ENCODE data around the gene SDF2L1.

SDF2L1 gene

DNA sequence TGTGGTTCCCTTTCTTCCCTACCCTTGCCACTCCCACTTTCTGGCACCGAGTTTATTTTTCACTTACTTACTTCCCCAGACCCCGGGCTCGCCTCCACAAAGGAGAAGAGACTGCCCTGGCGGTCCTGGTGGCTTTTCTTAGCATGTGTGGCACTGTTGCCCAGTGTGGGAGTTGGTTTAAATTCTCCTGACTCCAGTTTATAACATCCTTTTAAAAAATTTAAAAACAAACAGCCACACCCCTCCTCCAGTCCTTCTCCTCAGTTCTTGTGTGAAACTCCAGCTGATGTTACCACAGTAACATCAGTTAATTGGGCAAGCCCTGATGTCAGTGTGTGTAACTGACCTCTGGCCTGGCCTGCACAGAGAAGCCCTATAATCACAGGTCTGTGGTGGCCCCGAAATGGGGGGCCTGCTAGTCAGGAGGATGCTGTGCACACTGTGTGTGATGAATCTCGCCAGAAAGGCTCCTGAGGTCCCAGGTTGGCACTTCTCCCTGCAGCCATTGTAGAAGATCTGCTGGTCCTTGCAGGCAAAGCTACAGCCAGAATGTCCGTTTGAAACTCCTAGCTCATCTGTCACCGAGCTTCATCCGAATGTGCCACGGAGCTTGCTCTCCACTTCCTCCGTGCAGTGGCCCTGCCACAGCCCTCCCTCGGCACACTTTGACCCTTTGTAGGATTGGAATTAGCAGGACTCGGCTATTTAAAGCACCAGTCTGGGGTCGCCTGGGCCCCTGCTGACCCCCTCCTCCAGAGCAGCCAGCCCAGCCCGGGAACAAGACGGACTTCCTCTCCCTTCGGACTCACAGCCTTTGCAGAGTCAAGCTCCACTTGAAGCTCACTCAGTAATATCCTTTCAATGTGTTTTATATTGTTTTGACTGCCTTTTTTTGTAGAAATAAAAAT lies 19.8 kb upstream of the SDF2L1 start:
- no peak for DNase-seq (ENCODE audit: low read depth in 3 of 3)

DNA sequence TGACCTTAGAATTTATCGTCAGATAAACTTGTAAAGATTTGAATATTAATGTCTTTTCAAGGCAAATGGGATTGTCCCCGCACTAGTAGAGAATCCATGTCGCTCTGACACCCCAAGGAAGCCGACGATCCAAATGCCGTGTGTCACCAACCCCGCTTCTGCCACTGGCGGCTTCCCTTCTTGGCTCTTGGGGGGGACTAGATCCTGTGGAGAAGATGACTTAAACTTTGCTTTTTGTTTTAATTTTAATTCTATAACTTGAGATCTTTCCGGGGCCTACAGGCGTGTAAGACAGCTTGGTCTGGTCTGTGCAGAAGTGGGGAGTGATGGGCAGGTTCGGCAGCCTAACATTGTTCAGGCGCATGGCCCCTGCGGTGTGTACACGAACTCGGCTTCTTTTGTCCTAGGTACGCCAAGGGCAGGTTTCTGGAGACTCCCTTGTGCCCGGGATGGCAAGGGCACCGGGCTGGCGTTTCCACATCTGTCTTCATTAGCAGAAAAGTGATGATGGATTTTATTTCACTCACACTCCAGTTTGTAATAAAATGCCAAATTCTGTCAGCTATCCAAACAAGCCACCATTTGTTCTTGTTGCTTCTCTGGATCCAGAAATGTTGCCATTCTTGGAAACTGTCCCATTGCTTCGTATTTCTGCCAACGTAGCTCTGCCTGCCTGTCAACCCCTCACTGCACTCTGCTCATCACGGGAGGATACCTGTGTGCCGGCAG lies 19.0 kb upstream of the SDF2L1 start:
- no peak for DNase-seq (ENCODE audit: low read depth in 3 of 3)

DNA sequence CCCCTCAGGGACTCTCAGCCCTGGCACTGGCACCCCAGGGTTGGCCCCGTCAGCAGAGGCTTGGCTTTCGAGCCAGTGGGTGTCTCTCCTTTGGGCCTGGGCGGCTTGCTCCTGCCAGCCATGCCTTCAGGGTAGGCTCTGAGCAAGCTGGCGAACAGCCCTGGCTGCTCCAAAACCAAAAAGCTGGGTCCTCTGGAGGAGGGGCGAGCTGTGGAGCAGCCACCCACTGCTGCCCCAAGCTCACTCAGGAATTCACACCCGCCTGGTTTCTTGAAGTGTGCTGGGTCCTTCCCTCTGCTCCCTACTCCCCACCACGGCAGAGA lies 18.5 kb upstream of the SDF2L1 start:
- no peak for DNase-seq (ENCODE audit: low read depth in 3 of 3)

DNA sequence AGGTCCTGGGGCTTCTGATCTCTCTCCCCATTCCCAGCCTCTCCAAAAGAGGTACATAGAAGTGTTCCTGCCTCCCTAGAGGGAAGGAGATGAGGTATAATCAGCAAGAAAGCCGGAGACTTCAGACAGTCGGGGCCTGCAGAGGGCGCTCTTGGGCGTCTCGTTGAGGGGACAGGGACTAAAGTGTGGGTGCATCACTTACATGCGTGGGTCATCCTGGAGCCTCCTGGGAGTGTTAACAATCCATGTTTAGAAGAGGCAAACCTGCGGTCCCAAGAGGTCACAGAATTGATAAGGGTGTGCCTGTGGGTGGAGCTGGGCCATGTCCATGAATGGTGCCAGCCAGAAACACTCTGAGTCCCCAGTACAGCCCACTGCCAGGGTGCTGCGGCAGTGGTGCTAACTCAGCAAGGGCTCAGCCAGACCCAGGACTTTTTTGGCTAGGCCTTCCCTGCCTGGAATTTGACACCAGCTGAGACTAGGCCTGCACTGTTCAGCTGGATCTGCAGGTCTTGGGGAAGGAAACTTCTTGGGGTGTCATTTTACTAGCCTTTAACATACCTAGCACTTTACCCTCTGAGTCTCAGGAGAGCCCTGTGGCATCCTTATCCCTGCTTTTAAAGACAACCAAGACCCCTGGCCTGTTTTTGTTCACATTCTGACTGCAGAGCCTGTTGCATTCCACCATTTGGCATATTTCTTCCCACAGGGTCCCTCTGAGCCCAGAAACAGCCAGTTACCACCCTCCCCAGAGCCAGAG lies 17.8 kb upstream of the SDF2L1 start:
- DNase-seq (ENCODE audit: low read depth in 3 of 3), result peak in 1 of 3 experiments; percentile 49

DNA sequence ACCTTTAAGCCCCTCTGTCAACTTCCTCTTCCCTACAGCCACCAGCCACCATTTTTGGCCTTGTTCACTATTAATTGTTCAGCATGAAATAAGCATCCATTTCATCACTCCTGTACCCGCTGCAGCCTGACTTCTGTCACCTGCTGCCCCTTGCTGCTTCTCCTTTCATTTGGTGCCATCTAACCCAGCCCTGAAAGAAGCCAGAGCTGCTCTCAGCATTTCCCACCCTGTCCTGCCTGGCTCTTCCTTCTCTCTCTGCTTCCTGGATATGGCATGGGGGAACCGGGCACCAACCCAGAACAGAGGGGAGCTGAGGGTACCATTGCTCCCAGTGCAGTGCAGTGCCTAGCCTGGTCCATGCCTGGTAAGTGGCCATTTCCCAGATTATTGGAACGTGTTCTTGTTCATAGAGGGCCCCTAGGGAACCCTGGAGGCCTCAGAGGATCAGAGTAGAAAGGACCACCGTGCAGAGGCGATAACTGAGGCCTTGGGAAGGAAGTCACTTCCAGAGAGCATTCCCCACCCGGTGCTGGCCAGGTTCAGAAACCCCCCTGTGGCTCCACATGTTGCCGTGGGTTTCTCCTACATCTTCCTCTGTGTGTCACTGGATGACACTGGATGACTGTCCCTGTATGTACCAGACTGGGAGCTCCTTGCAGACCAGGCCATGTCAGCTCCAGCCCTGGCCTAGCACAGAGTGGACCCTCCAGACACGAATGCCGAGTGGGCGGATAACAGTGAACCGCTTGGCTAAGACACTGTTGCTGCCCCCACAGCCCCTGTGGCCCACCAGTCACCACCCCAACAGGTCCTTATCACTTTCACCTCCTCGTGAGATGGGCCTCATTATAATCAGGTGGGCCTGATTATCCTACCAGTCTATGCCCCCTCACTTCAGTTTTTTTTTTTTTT lies 17.0 kb upstream of the SDF2L1 start:
- no peak for DNase-seq (ENCODE audit: low read depth in 3 of 3)

DNA sequence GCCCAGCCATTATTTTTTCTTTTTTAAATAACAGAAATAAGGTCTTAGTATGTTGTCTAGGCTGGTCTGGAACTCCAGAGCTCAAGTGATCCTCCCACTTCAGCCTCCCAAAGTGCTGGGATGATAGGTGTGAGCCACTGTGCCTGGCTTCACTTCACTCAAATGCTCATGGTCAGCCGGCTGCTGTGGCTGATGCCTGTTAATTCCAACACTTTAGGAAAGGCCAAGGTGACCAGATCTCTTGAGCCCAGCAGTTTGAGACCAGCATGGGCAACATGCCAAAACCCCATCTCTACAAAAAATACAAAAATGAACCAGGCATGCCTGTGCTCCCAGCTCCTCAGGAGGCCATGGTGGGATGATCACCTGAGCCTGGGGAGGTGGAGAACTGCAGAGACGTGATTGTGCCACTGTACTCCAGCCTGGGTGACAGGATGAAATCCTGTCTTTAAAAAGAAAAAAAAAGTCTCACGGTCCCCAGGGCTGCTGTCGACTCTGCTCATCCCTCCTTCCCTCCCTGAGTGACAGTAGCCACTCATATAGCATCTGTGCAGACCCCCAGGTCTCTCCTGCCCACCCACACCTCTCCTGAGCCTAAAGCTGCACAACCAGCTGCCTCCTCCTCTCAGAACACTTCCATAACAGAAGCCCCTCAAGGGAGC lies 15.9 kb upstream of the SDF2L1 start:
- DNase-seq (ENCODE audit: low read depth in 3 of 3), result no peak

DNA sequence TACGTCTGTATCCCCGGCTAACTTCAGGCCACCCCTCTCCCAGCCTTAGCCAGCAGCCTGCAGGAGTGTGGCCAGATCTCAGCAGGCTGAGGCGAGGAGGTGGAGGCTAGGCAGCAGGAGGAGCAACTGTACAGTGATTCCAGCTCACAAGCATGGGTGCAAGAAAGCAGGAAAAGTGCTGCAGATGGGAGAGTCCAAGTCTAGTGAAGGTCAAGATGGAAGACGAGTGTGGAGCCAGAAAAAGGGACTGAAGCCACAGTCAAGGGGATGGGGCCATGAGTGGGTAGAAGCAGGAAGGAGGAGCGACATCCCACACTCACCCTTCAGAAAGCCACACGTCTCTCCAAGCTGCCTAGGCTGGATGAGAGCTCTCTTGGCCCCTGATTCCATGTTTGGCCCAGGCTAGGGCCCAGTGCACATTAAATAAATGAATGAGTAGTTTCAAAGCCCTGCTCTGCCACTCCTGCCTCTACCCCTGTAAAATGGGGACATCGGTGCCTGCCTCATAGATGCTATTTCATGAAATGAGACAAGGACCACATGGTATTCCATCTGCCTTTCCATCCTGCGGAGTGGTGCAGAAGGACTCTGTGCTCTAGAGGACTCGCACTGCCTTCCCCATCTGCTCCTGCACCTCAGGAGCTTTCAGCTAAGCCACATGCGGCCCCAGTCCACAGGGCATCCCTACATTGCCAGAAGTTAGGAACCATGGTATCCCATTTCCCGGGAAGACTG lies 15.2 kb upstream of the SDF2L1 start:
- no peak for DNase-seq (ENCODE audit: low read depth in 3 of 3)

DNA sequence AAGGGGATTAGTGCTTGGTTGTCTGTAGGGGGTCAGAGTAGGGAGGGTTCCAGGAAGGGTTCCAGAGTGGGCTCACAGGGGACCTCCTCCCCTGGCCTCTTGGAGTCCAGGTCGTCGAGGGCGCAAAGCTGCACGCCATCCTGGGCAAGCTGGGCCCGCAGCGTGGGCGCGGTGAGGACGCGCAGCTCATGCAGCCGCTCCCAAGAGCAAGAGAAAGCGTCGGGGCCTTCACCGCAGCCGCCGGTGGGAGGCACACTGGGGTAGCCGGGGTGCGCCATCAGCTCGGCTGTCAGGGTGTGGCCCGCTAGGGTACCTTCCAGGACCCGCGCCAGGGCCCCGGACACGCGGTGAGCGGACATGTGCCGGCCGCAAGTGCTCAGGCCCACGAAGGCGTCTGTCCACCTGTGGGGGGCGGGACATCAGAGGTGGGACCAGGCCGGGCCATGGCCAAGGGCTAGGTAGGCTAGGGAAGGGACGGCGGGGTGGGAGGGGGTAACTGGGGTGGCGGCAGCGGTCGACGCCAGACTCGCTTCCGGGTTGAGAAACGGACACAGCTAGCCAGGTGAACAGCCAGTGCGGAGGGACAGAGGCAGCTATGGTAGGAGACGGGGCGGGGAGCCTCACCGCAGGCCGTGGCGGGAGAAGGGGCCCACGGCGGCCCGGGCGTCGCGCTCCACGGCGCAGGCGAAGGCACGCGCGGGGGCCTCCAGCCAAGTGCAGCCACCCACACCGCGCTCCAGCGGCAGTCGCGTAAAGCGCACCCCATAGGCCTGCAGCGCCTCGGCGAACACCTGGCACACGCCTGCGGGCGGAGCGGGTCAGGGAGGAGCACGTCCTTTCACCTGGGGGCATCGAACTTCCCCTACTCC lies 13.5 kb upstream of the SDF2L1 start:
- no peak for DNase-seq (ENCODE audit: low read depth in 3 of 3)

DNA sequence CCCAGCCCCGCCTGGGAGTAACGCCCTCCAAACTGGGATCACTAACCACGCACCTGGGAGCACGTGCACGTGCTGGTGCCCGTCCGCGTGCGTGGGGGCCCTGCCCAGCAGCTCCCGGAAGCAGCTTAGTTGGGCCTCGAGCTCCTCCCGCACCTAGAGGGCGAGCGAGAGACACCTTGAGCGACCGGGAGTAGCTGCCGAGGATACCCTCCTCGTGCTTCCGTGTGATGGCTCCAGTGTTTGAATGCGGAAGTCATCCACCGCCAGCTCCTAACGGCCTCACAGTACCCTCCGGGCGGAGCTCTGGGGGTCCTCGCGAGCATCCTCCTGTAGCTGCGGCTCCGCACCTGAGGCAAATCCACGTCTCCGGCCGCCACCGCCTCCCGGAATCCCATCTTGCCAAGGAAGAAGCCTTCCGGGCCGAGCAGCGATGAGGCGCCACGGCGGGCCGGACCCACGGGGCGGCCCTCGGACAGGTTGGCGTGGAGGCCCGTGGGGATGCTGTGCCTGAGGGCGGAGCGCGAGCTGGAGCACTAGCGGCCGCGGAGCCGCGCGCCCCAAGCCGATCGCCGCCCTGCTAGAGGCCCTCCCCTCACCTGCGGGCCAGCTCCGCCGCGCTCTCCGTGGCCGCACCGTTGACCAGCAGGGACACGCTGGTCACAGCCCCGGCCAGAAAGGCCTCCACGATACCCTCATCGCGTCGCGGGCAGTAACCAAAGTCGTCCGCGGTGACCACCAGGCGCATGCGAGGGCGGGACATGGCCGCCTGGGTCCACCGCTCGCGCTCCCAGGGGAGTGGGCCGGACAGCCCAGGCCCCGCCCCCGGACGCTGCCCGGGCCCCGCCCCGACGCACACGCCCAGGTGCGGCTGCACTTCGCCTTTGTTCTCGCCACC lies 12.6 kb upstream of the SDF2L1 start, which contains the start of gene YDJC:
TSS of gene YDJC (minus strand) at position 768 of the 895 bp plus-strand sequence. CDS start at position 760, 8 bp downstream.
- DNase-seq (ENCODE audit: low read depth in 3 of 3), result peak; percentile 93 to 95 (median 95)

DNA sequence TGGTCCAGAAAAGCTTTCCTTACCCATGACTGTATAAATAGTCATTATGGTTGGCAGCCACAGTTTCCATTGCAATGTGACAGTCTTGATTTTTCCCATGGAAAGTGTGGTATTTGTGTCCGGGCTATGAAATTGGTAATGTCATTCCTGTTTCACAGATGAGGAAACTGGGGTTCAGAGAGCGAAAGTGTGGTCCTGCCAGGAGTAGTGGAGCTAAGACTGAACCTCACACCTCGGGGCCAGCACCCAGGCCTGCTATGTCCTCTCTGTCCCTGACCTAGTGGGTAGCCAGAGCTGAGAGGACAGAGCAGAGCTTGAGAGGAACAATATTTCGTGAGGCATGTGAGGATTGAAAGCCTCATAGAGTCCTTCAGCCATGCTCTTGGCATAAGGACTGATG lies 11.1 kb upstream of the SDF2L1 start:
- no peak for DNase-seq (ENCODE audit: low read depth in 3 of 3)

DNA sequence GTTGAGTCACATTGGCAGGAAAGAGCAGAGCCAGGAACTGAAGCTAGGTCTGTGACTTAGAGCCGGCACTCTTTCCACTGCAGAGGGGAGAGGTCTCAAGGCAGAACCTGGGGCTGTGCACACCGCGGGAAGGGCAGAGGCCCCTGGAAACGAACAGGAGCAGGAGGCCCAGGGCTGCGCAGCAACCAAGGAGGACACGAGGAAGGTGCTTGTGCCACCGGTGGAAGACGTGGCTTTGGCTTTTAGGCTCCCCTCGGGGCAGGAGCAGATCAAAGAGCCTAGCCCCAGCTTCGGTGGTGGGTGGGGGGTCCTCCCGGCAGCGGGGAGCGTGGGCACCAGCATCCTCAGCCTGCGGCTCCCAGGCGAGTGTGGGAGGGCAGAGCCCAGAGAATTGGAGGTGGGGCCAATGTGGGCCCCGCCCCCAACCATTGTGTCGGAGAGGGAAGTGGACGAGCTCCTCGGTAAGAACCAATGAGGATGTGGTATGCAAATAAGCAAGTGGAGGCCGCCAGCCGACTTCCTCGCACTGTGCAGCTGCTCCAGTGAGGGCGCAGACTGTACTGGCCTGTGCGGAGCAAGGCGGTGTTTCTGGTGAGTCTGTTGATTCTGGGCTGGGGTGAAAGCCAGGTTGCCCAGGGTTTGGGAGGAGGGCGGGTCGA lies 9.7 kb upstream of the SDF2L1 start, which contains the start of gene CCDC116:
TSS of gene CCDC116 (plus strand) at position 524 of the 659 bp plus-strand sequence. CDS start 422 bp downstream, outside the sequence.
- DNase-seq (ENCODE audit: low read depth in 3 of 3), result peak in 1 of 3 experiments; percentile 61

DNA sequence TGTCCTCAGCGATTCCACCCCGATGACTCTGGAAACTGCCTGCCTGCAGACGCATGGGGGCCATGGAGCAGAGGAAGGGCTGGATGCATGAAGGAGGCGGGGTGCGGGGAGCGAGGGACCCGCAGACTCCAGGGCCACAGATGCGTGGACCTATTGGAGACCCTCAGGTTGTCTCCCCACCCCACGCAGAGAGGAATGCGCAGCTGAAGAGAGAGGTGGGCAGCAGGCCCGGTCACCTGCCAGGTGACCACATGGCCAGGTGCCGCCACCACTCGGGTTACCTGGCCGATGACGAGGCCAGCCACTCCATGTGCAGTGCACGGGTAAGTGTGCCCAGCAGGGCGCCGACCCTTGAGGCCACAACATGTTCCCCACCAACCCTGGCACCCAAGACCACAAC lies 9.2 kb upstream of the SDF2L1 start:
- DNase-seq (ENCODE audit: low read depth in 3 of 3), result no peak

DNA sequence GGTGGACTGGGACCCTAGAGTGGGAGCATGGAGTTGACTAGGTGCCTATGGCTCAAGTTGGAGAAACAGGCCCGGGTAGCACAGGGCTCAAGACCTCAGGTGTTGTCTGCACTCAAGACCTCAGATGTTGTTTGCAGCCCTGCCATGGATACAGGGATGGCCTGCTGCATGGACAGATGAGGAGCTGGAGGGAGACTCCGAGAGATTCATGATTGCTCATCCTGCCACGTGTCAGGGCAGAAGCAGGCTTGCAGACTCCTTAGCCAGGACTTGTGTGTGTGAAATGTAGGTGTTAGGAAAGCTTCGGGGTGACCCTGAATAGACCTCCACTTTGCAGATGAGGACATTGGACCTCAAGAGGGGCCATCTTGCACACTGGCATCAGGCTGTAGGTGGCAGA lies 8.6 kb upstream of the SDF2L1 start:
- DNase-seq (ENCODE audit: low read depth in 3 of 3), result no peak

DNA sequence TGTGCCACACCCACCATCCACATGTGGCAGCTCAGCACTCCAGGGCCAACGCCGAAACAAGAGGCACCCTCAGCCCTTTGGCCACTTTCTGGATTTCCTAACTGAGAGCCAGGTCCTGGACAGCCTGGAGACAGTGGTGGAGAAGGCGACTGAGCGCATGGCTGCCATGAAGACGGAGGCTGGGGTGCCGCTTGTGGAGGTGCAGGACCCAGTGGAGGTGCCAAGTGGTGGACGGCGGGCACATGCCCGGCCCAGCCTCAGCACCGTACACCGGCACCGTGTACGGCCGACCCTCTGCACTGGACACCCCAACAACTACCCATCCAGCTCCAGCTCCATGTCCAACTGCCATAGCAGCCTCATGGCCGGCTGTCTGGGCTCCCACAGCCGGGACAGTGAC lies 8.0 kb upstream of the SDF2L1 start:
- DNase-seq (ENCODE audit: low read depth in 3 of 3), result no peak

DNA sequence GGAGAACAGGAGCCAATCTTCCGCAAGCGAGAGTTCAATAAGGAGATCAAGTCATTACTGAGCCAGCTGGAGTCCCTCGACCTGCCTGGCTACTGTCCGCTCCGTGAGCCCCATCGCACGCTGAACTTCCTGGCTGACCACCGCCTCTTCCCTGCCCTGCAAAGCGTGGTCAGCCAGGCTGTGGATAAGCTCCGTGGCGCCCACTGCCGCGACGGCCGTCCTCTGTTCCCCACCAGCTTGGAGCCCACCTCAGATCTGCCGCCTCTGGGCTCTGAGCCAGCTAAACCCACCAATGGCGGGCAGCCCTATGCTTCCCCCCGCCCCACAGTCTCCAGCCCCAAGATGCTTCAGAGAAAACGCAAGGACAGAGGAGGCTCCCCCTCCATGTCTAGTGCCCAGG lies 7.3 kb upstream of the SDF2L1 start:
- no peak for DNase-seq (ENCODE audit: low read depth in 3 of 3)

DNA sequence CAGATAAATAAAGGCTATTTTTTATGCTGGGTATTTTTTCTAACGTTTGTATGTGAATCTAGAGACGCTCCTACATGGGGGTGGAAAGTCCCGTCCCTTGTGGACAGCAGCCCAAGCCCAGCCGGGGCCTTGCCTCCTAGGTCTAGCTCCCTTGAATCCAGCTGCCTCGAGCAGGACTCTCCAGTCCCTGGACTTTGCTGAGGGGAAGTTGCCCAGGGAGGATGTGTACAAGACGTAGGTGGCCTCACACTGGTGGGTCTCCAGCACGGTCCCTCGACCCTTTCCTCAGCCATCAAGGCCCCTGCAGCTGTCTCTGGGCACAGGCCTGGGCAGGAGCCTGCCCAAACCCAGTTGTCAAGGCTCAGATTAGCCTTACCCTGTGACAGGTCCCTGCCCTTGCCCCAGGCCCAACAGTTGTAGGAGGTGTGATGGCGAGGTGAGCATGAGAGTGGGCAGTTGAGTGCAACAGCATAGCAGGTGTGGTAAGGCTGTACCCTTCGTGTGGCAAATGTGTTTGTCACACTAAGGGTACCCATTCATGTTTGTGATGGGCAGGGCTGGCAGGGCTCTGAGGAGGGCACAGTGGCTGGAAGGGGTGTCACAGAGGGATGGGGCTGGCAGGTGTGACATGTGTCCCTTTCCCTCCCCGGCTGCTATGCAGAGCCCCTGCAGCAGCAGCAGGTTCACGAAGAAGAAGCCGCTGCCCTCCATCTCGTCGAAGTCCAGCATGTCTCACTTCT lies 6.2 kb upstream of the SDF2L1 start:
- no peak for DNase-seq (ENCODE audit: low read depth in 3 of 3)

Measured in stimulated activated CD4-positive, alpha-beta T cell treated with anti-CD3 and anti-CD28 coated beads, TNF-alpha, amount 100 ng/mL, for 24 hours (primary cell).